Measurements from ENCODE around the gene KRTAP10-3.

The KRTAP10-3 gene

DNA sequence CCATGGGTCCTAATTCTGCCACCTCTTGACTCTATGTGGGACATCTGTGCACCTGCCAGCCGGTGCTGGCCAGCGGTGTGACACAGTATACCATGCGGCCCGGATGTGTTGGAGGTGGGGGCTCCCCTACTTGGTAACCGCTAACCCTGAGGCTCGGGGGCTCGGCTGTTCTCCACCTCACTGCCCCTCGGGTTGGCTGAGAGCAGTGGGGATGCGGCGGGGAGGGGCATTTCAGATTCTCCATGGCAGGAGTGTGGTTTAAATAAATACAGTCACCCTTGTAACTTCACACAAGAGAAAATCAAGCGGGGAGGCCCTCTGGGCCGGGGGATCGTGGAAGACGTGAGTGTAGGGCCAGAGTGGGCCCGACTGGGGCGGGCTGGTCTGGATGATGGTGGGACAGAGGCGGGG, 29.6 kb downstream of the KRTAP10-3 start:
- no peak overlapping the region for H3K27ac ChIP-seq (ENCODE audit: insufficient read depth, low read length, poor library complexity, severe bottlenecking)
- H3K9me3 ChIP-seq (ENCODE audit: control insufficient read depth, low read length): no peaks in the 10 kb centered on the region
- no peaks in the 10 kb centered on the region for H3K4me1 ChIP-seq (ENCODE audit: control insufficient read depth, insufficient read depth, low read length, poor library complexity, severe bottlenecking)
- no peak overlapping the region for H3K4me3 ChIP-seq (ENCODE audit: insufficient read depth, low read depth, low read length, poor library complexity, severe bottlenecking)
- DNase-seq: no peak
- no peaks in the 10 kb centered on the region for H3K27me3 ChIP-seq (replicated peaks; ENCODE audit: control insufficient read depth, insufficient read depth, low read length, poor library complexity, severe bottlenecking)
- H3K36me3 ChIP-seq (ENCODE audit: control insufficient read depth, insufficient read depth, low read length): no peaks in the 10 kb centered on the region

DNA sequence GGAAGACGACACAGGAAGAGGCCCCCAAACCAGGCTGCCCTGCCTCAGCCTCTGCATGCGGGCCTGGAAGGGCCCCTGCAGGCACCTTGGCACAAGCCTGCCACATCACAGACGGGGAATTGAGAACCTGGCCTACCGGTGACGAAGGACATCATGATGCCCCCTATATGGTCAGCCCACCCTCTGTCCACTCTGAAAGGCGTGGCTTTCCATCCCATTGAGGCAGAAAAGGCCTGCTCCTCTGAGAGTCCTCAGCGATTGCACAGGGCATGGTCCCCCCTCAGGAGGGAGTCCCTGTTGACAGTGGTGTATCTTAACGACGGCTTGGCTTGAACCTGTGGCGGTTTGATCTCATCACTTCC, 30.0 kb downstream of the KRTAP10-3 start:
- H3K27ac ChIP-seq (ENCODE audit: insufficient read depth, low read length, poor library complexity, severe bottlenecking): no peak overlapping the region
- no peaks in the 10 kb centered on the region for H3K27me3 ChIP-seq (replicated peaks; ENCODE audit: control insufficient read depth, insufficient read depth, low read length, poor library complexity, severe bottlenecking)
- DNase-seq: no peak
- H3K4me1 ChIP-seq (ENCODE audit: control insufficient read depth, insufficient read depth, low read length, poor library complexity, severe bottlenecking): no peaks in the 10 kb centered on the region
- no peak overlapping the region for H3K4me3 ChIP-seq (ENCODE audit: insufficient read depth, low read depth, low read length, poor library complexity, severe bottlenecking)
- H3K36me3 ChIP-seq (ENCODE audit: control insufficient read depth, insufficient read depth, low read length): no peaks in the 10 kb centered on the region
- no peaks in the 10 kb centered on the region for H3K9me3 ChIP-seq (ENCODE audit: control insufficient read depth, low read length)

DNA sequence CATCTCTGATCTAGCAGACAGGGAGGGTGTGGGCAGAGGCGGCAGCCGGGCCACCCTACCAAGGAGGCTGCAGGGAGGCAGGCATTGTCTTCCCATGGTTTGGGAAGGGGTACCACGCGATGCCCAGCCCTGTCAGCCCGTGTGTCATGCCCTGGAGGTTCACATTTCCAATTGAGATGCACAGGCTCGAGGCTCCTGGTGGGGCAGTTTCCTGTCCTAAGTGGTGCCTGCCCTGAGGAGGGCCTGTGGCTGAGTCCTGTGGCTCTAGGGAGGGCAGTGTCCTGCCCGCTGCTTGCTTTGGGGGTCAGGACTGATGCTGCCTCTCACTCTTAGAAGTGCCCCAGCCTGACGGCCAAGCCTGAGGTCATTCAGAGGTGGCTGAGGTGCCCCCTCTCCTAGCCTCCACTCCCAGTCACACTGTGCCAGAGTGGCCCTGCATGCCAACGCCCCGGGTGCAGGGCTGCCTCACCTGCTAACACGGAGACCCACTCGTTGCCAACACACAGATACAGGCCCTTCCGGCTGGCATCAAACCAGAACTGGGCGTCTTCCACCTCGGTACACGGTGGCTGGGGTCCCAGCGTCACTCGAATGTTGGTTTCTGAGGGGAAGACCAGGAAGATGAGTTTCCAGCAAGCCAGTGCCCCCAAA, 30.5 kb downstream of the KRTAP10-3 start:
- H3K4me3 ChIP-seq (ENCODE audit: insufficient read depth, low read depth, low read length, poor library complexity, severe bottlenecking): no peak overlapping the region
- H3K27me3 ChIP-seq (replicated peaks; ENCODE audit: control insufficient read depth, insufficient read depth, low read length, poor library complexity, severe bottlenecking): no peaks in the 10 kb centered on the region
- no peak overlapping the region for H3K27ac ChIP-seq (ENCODE audit: insufficient read depth, low read length, poor library complexity, severe bottlenecking)
- no peak for DNase-seq
- H3K36me3 ChIP-seq (ENCODE audit: control insufficient read depth, insufficient read depth, low read length): no peaks in the 10 kb centered on the region
- H3K4me1 ChIP-seq (ENCODE audit: control insufficient read depth, insufficient read depth, low read length, poor library complexity, severe bottlenecking): no peaks in the 10 kb centered on the region
- H3K9me3 ChIP-seq (ENCODE audit: control insufficient read depth, low read length): no peaks in the 10 kb centered on the region

DNA sequence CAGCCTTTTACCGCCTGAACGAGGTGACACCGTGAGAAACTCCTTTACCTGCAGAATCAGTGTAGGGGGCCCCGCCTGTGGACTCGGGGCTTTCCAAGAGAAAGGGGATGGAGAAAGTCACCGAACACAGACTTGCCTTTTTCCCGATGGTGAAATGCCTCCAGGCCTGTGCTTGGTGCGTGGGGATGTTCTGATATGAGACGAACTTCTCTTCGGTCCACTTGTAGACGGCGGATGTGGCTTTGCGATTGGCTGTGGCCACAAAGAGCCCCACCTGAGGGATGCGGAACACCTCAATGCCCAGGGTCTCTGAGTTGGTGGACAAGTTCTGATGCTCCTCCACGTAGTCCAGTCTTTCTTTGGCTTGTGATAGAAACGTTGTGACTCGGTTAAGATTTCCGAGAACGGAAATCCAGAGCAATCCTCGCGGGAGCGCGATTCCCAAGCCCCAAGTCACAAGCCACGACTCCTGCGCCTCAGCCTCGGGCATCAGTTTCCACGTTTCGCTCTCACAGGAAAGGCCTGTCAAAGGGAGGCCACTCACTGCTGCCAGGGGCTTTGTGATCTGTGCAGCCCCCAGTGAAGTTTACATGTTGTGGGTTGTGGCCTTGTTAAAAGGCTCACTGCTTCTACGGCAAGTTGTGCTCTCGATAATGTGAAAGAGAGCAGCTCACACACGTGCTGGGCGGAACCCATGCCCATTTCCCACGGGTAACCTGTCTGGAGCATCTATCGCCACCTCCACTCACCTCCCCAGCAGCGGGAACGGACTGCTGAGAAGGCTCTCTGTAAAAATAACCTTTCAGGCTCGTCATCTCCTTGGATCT, 31.2 kb downstream of the KRTAP10-3 start:
- DNase-seq: no peak
- Histone ChIP-seq H3K27ac (ENCODE audit: insufficient read depth, low read length, poor library complexity, severe bottlenecking) (no peak overlapping the region), H3K27me3 (replicated peaks; ENCODE audit: control insufficient read depth, insufficient read depth, low read length, poor library complexity, severe bottlenecking) (no peaks in the 10 kb centered on the region), H3K9me3 (ENCODE audit: control insufficient read depth, low read length) (no peaks in the 10 kb centered on the region), H3K4me3 (ENCODE audit: insufficient read depth, low read depth, low read length, poor library complexity, severe bottlenecking) (no peak overlapping the region), H3K36me3 (ENCODE audit: control insufficient read depth, insufficient read depth, low read length) (no peaks in the 10 kb centered on the region), H3K4me1 (ENCODE audit: control insufficient read depth, insufficient read depth, low read length, poor library complexity, severe bottlenecking) (no peaks in the 10 kb centered on the region)

DNA sequence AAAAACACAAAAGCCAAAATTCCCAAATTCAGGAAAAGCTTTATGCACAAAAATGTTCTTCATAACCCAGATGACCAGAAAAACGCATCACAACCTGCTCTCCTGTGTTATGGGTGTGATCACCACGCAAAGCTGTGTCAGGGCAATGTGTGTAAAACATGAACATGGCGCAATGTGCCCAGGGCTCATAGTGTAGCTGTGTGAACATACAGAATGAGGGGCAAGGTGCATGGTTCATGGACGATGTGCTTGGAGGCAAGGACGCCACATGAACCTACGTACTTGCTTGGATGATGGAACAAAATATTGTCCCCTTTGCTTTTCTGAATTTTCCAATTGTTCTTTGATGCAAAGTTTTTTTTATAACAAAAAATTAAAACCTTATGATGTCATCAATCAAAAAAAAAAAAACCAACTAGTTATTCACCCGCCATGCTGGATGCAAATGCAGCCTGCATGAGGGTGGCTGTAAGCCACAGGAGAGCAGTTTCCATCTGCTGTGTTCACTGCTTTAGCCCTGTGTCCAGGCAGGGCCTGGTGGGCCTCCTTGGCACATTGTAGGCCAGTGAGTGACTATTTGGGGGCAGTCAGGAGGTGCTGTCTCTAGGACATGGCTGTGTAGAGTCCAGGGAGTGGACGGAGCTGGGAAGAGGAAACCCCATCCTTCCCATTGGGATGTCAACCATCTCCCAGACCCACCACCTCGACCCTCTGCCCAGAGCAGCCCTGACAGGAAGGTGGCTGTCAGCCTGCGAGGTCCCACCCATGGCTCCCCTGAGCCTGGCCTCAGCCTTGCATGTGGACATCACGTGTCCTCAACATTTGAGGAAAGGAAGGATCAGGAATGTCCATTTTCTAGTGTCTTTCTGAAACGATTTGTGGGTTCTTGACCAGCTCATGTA, 32.2 kb downstream of the KRTAP10-3 start:
- H3K27me3 ChIP-seq (replicated peaks; ENCODE audit: control insufficient read depth, insufficient read depth, low read length, poor library complexity, severe bottlenecking): no peaks in the 10 kb centered on the region
- DNase-seq: no peak
- no peaks in the 10 kb centered on the region for H3K9me3 ChIP-seq (ENCODE audit: control insufficient read depth, low read length)
- H3K4me1 ChIP-seq (ENCODE audit: control insufficient read depth, insufficient read depth, low read length, poor library complexity, severe bottlenecking): no peaks in the 10 kb centered on the region
- no peak overlapping the region for H3K27ac ChIP-seq (ENCODE audit: insufficient read depth, low read length, poor library complexity, severe bottlenecking)
- no peaks in the 10 kb centered on the region for H3K36me3 ChIP-seq (ENCODE audit: control insufficient read depth, insufficient read depth, low read length)
- no peak overlapping the region for H3K4me3 ChIP-seq (ENCODE audit: insufficient read depth, low read depth, low read length, poor library complexity, severe bottlenecking)

DNA sequence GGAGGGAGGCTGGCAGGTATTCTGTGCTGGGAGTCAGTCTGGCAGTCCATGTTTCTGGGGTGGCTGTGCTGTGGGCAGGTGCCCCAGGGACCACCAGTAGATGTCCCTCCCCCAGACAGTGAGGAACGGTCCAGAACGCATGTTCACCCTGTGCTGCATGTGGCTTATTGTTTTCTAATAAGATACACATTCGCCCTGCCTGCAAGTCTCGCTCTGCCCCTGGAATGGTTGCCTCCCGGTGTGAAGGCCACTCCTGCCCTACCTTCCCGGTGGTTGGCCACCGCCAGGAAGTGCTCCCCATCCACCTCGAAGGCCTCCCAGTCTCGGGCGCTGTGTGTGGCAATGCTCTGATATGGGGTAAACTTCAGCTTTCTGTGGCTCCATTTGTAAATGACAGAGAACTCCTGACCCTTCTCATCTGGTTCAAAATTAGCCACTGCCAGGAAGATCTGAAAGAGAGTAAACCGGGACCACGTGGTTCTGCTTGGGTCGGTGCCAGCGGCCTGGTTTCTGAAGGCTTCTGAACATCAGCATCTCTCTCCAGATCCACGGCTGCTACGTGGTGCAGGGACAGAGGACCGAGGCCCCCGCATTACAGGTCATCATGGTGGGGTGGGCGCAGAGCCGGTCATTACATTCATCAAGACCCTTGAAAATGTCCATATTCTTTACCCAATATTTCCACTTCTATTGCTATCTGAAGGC, 33.1 kb downstream of the KRTAP10-3 start:
- H3K4me1 ChIP-seq (ENCODE audit: control insufficient read depth, insufficient read depth, low read length, poor library complexity, severe bottlenecking): no peaks in the 10 kb centered on the region
- no peaks in the 10 kb centered on the region for H3K36me3 ChIP-seq (ENCODE audit: control insufficient read depth, insufficient read depth, low read length)
- no peaks in the 10 kb centered on the region for H3K27me3 ChIP-seq (replicated peaks; ENCODE audit: control insufficient read depth, insufficient read depth, low read length, poor library complexity, severe bottlenecking)

DNA sequence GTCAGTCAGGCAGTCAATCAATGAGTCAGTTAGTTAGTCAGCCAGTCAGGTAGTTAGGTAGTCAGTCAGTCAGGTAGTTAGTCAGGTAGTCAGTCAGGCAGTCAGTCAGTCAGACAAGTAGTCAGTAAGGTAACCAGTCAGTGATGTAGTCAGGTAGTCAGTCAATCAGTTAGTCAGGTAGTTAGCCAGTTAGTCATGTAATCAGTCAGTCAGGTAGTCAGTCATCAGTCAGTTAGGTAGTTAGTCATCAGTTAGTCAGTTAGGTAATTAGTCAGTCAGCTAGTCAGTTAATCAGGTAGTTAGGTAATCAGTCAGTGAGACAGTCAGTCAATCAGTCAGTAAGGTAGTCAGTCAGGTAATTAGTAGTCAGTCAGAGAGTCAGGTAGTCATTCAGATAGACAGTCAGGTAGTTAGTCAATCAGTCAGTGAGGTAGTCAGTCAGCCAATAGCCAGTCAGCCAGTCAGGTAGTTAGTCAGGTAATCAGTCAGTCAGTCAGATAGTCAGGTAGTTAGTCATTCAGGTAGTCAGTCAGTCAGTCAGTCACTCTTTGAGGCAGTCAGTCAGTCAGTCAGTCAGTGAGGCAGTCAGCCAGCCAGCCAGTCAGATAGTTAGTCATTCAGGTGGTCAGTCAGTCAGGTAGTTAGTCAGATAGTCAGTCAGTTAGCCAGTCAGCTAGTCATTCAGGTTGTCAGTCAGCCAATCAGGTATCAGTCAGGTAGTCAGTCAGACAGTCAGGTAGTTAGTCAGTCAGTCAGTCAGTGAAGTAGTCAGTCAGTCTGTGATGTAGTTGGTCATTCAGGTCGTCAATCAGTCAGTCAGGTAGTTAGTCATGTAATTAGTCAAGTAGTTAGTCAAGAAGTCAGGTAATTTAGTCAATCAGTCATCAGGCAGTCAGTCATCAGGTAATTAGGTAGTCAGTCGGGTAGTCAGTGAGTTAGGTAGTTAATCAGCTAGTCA, 33.9 kb downstream of the KRTAP10-3 start:
- H3K27me3 ChIP-seq (replicated peaks; ENCODE audit: control insufficient read depth, insufficient read depth, low read length, poor library complexity, severe bottlenecking): no peaks in the 10 kb centered on the region
- no peak overlapping the region for H3K4me3 ChIP-seq (ENCODE audit: insufficient read depth, low read depth, low read length, poor library complexity, severe bottlenecking)
- H3K36me3 ChIP-seq (ENCODE audit: control insufficient read depth, insufficient read depth, low read length): no peaks in the 10 kb centered on the region
- no peak for DNase-seq
- H3K4me1 ChIP-seq (ENCODE audit: control insufficient read depth, insufficient read depth, low read length, poor library complexity, severe bottlenecking): no peaks in the 10 kb centered on the region
- no peaks in the 10 kb centered on the region for H3K9me3 ChIP-seq (ENCODE audit: control insufficient read depth, low read length)
- no peak overlapping the region for H3K27ac ChIP-seq (ENCODE audit: insufficient read depth, low read length, poor library complexity, severe bottlenecking)

More for the DNA sequence above, 33.1 kb downstream of the KRTAP10-3 start:
- no peak for DNase-seq
- Histone ChIP-seq H3K4me3 (ENCODE audit: insufficient read depth, low read depth, low read length, poor library complexity, severe bottlenecking) (no peak overlapping the region), H3K27ac (ENCODE audit: insufficient read depth, low read length, poor library complexity, severe bottlenecking) (no peak overlapping the region), H3K9me3 (ENCODE audit: control insufficient read depth, low read length) (no peaks in the 10 kb centered on the region)

DNA sequence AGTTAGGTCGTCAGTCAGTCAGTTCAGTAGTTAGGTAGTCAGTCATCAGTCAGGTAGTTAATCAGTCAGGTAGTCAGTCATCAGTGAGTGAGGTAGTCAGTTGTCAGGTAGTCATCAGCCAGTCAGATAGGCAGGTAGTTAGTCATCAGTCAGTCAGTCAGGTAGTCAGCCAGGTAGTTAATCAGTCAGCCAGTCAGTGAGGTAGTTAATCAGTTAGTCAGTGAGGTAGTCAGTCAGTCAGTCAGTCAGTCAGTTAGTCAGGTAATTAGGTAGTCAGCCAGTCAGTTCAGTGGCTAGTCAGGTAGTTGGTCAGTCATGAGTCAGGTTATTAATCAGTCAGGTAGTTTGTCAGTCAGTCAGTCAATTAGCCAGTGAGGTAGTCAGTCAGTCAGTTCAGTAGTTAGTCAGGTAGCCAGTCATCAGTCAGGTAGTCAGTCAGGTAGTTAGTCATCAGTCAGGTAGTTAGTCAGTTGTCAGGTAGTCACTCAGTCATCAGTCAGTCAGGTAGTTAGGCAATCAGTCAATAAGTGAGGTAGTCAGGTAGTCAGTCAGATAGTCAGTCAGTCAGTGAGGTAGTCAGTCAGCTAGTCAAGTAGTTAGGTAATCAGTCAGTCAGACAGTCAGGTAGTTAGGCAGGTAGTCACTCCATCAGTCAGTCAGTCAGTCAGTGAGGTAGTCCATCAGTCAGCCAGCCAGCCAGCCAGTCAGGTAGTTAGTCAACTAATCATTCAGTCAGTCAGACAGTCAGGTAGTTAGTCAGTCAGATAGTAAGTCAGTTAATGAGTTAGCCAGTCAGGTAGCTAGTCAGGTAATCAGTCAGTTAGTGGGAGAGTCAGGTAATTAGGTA, 34.8 kb downstream of the KRTAP10-3 start:
- Histone ChIP-seq H3K27me3 (replicated peaks; ENCODE audit: control insufficient read depth, insufficient read depth, low read length, poor library complexity, severe bottlenecking) (no peaks in the 10 kb centered on the region), H3K36me3 (ENCODE audit: control insufficient read depth, insufficient read depth, low read length) (no peaks in the 10 kb centered on the region), H3K4me3 (ENCODE audit: insufficient read depth, low read depth, low read length, poor library complexity, severe bottlenecking) (no peak overlapping the region), H3K9me3 (ENCODE audit: control insufficient read depth, low read length) (no peaks in the 10 kb centered on the region), H3K27ac (ENCODE audit: insufficient read depth, low read length, poor library complexity, severe bottlenecking) (no peak overlapping the region), H3K4me1 (ENCODE audit: control insufficient read depth, insufficient read depth, low read length, poor library complexity, severe bottlenecking) (no peaks in the 10 kb centered on the region)
- no peak for DNase-seq
